NOMO-1 treated with dmso at 0.1 percent for 144 hours (cell line): ENCODE data around the gene MEA1.
"Not testable (repeated sequence)": the region's sequence is repeated elsewhere in the genome, so short reads cannot be mapped to it uniquely, and the experiment has no call there.

Experiments used
- DNase-seq: peaks from one replicate; lab custom pipeline; 2025; ENCODE audit not compliant: unreplicated experiment; lab: John Stamatoyannopoulos, UW

Gene MEA1

DNA sequence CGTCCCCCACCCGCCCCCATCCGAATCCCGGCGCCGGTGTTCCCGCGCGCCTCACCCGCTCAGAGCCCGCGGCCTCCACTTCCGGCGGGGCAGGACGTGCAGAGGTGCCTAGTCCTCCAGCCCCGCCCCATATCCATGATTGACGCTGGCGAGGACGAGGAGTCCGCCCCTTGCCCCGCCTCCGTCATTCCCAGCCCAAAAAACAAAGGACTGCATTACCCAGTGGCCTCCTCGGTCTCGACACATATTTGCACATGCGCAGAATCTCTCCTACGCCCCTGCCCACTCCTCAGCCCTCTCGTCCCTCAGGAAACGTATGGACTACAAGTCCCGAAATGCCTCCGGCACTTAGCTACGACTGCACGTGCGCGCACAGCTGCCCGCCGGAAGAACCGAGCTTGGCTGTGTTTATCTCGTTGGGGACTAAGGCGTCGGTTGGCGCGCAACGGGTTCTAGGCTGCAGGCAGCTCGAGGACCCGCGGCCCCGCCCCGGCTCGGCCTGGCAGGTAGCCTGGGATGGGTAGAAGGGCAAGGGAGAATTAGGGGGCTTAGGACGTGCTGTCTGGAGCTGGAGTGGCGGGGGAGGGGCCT is at the start of gene MEA1, which contains the start of gene KLHDC3:
Gene MEA1, minus strand, starts transcription at position 104 of the 591 bp plus-strand sequence. CDS start 133 bp downstream, outside the sequence.
Gene KLHDC3, plus strand, starts transcription at position 407 of the 591 bp plus-strand sequence. CDS start 2,944 bp downstream, outside the sequence.
- DNase-seq: peak; percentile 99

DNA sequence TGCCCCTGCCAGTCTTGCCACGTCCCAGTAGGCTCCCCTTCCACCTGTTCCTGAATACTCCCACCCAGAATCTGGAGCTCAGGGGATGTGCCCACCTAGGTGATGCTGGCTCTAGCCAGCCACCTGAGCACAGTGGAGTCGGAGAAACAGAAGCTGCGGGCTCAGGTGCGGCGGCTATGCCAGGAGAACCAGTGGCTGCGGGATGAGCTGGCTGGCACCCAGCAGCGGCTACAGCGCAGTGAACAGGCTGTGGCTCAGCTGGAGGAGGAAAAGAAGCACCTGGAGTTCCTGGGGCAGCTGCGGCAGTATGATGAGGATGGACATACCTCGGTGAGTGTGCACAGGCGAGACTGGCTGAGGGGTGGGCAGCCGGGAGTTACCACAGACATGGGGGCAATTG is 49.1 kb upstream of the MEA1 start:
- no peak for DNase-seq

DNA sequence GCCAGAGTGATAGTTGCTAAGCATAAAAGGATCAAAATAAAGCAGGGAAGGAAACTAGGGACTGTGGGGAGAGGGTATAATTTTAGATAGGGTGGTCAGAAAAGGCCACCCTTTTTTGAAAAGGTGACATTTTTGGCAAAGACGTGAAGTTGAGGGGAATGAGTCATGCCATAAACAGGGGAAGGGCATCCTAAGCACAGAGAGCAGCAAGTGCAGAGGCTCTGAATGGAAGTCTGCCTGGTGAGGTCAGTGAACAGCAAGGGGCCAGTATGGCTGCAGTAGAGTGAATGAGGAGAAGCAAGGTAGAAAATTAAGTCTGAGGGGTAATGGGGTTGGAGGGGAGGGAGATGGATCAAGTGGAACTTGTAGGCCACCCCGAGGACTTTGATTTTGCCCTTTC is 48.1 kb upstream of the MEA1 start:
- DNase-seq: no peak

DNA sequence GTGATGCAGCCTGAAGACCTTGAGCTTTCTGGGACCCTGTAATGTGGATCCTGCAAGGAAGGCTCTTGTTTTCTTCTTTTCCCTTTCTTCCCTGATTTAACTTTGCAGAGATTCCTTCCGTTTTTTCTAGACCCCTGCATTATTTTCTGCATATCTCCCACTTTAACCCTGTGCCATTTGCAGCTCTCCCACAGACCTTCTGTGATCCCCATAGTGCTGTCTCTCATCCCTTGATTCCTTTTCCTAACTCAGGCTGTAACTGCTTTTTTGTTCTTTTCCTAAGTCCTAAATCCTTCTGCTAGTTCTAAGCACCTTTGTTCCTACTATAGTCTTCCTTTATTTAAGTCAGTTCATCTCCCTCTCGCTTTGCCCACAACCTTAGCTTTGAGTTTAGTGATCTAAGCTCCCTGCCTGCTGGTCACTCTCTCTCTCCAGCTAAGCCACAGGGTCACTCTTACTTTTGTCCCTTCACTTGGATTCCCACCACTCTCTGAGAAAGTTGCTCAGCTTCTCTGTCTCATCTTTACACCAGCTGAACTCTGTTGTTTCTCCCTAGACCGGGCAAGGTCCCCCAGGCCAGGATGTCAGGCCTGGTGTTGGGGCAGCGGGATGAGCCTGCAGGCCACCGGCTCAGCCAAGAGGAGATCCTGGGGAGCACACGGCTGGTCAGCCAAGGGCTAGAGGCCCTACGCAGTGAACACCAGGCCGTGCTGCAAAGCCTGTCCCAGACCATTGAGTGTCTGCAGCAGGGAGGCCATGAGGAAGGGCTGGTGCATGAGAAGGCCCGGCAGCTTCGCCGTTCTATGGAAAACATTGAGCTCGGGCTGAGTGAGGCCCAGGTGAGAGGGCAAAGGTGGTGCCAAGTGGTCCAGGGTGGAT is 47.2 kb upstream of the MEA1 start:
- no peak for DNase-seq

DNA sequence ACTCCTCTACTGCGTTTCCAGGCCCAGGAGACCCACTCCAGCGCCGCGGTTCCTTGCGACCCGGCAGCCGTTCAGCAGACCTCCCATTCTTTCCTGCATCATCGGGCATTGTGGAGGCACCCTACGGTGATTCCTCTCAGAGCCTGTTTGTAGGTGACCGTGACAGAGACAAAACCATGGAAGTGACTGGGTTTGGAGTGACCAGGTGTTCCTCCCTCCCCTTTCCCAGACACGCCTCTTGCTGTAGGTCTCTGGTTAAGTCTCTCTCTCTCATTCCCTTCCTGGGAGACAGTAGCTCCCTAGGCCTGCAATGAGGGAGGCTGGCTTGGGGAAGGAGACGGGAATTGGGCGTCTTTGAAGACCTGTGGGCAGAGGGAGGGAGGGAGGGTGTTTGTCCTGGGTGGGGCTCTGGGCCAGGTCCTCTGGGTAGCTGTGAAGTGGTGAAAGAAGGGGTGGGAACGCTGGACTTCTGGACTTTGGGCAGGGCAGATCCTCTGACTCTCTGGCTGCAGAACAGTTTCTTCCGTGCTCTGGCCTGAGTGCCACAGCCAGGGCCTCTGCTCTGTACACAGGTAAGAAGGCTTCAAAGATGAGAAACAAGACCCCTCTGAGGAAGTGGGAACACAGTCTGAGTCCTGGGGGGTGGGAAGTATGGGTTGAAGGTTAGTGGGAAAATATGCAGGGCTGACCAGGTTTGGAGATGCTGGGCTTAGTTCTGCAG is 46.4 kb upstream of the MEA1 start:
- DNase-seq: no peak

DNA sequence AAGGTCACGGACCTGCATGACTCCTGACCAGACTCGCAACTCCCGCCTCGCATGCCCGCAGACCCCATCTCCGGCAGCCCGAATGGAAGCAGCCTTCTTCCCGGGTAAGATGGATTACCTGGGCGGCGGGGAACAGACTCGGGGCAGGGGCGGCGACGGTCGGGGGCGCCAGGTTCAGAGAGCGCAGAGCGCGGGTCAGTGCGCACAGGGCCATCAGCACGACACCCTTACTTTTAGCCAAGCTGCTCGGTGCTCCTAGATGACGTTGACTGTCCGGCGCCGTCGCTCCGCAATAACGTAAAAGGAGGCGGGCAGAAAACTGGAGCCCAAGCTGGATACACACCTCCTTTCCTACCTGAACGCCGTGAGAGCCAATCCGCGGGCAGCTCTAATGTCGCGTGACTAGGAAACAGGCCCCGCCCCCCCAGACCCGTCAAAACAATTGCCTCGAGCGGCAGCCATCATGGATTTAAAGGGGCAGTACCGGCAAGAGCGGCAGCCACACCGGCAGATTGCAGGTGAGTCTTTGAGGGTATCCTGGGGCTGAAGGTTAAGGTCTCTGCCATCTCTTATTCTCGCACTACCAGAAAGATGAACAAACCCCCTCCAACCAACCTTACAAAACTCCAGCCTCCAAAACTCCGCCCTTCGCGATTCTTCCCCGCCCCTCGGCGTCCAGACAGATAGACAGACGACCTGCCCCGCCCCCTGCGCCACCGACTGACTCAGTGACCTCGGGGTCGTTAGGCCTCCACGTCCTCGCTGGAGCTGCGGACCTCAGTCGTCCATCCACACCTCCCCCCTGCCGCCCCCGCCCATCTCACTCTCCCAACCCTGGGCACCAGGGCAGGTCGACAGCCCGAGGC is 45.7 kb upstream of the MEA1 start, which contains the start of the genes KLC4 and MRPL2:
Gene KLC4, plus strand, starts transcription at position 464 of the 866 bp plus-strand sequence. CDS start 1,705 bp downstream, outside the sequence.
Gene MRPL2, minus strand, starts transcription at position 267 of the 866 bp plus-strand sequence. Its CDS starts 53 bp downstream, at position 214.
- DNase-seq: peak; percentile 98

DNA sequence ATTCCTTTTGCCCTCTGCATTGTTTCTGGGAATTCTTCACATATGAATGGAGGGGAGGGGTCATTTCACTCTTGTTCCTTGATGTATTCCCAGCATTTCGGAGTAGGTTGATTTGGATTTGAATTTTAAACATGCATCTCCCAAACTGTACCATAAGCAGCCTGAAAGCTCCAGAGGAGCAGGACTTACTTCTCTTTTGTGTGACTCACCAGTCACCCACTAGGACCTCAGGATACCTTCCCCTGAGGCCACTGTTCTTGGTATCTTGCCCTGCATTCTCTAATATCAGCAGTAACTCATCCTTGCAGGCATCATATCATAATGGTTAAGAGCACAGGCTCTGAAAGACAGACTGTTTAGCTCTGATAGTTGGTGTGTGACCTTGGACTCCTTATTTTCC is 44.8 kb upstream of the MEA1 start:
- no peak for DNase-seq

DNA sequence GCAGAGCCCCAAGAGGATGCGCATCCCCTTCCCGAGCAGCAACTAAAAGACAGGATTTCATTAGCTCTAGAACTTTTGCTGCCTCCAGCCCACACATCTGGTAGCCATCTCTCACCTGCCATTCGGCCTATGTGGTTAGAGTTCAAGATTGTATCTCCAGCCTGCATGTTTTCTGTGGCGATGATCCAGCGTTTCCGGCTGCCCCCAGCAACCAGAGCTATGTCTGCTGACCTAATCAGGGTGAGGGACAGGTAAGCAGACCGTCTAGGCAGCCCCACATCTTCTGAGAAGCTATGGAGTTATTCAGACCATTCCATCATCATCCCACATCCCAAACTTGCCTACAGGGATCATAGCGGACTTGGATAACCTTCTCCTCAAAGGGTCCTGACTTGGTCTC is 42.2 kb upstream of the MEA1 start:
- no peak for DNase-seq

DNA sequence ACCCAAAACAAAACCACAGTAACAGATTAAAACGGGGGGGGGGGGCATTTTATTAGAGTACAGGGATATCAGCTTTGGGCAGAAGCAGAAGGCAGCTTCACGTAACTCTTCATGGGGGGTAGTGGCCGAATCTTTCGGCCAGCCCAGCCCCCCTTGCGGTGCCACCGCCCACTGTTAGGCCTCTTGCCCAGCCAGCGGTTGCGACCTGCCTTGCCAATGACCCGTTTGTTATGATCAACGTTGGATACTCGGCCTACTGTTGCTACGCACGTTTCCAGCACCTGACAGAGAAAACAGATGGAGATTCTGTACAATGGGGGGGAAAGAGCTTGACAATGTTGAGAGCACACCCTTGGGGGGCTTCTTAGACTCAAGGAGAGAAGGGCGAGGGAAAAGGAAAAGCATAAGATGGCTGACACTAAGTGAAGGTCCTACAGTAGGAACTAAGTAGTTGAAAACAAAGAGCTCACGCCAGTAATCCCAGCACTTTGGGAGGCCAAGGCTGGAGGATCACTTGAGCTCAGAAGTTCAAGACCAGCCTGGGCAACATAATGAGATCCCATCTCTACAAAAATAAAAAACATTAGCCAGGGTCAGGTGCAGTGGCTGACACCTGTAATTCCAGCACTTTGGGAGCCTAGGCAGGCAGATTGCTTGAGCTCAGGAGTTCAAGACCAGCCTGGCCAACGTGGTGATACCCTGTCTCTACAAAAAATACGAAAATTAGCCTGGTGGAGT is 40.6 kb upstream of the MEA1 start:
- DNase-seq: no peak

DNA sequence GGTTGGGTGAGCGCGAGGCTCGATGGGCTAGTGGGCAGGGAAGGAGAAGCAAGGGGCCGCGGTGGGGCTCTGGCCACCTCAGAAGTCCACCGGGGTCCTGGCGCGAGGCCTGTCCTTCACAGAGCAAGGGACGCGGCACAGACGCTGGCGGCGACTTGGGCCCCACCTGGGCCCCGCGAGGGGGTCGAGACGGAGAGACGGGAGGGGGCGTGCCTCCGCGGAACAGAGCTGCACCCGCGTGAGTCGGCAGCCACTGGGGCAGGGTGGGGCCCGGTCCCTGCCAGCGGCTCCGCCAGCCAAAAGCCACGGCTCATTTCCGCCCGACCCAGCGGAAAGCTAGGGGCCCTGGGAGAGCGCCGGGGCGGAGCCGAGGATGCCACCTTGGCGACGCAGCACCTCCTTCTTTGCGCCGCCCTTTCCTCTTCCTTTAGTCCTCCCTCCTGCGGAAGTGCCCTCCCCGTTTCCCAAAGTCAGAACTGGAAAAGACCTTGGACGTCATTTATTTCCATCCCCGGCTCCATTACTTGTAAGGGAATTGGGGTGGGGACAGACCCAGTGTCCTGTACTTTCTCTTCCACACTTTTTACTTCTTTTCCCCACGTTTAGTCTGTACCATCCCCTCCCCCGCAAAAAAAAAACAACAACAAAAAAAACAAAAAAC is 39.9 kb upstream of the MEA1 start, which contains the start of gene CUL7:
Gene CUL7, minus strand, starts transcription at position 307 of the 661 bp plus-strand sequence. CDS start 1,063 bp downstream, outside the sequence.
- DNase-seq: peak; percentile 91

DNA sequence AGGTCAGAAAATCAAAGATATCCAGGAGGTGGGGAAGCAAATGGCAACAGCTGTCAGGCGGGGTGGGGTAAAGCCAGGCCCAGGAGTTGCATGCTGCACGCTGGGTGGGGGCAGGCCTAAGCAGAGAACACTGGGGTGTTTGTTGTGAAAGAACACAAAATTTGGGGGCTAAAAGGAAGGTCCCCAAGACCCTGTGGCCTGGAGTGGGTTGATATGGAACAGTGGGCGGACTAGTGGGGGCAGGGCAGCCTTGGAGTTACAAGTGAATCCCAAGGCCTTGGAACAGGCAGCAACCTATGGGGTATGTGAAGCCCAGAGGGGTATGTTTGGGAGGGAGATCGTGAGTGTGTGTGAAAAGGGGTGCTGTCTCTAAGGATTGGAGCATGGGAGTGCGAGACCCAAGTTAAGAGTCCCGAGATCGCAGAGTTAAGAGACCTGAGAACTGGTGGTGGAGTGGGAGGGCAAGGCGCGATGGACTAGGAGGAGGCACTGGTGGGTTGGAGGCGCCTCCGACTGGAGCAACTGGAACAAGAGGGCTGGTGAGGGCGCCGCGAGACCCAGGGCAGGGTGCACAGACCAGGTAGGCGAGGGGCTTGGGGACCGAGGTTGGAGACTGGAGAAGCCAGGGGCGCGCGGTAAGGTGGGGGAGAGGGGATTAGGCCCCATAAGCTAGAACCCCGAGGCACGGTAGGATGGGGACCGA is 39.2 kb upstream of the MEA1 start:
- DNase-seq: no peak

DNA sequence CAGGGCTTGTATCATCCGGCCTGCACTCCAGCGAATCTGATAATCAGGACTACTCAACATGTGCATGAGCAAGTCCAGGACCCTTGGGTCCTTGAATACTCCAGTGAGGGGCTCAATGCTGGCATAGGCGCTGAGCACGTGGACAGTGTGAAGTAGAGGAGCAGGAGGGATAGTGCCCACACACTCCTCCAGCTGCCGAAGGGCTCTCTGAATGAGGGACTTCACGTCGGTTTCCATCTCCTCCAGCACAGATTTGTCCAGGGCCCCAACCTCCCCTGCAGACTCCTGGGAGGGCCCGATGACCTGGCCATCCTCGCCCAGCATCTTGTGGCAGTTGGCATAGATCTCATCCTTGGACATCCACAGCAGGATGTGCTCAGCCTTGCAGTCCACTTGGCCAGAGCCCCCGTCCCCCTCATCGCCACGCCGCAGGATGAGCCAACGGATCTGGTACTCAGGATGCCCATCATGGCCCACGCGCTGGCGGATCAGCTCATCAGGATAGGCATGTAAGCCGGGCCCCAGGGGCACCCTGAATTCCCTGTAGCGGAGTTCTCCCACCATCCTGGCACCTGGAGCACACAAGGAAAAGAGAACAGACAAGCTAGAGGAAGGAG is 38.6 kb upstream of the MEA1 start:
- no peak for DNase-seq

DNA sequence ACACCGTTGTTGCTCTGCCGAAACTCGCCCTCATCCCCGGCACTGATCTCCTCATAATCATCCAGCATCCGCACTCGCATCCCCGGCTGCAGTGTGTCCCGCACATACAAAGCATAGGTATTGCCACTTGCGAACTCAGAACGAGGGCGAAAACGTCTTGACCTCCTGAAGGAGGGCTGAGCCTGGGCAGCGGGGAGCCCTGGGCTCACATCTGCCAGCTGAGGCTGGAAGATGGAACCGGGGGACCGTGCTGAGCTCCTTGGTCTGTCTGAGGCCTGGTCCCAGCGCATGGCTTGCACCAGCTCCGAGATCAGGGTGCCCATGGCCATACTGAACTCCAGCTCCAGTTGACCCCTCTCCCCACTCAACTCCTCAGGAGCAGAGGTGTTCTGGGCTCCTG is 37.2 kb upstream of the MEA1 start:
- DNase-seq: no peak

DNA sequence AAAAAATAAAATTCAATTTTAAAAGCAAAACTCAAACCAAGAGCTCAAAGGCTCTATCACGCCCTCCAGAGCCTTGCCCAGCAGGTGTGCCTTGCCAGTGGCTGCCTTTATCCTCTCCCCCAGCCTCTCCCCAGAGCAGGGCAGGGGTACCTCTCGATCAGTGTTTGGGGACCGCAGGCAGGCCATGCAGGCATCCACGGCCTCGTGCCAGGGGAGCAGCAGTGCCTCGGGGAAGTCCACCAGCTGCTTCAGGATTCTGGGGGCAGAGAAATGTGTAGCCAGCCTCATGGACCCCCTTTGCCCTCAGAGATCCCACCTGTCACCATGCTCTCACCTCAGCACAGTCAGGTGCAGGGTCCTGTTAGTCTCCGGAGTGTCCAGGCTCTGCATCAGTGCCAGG is 34.3 kb upstream of the MEA1 start:
- no peak for DNase-seq

DNA sequence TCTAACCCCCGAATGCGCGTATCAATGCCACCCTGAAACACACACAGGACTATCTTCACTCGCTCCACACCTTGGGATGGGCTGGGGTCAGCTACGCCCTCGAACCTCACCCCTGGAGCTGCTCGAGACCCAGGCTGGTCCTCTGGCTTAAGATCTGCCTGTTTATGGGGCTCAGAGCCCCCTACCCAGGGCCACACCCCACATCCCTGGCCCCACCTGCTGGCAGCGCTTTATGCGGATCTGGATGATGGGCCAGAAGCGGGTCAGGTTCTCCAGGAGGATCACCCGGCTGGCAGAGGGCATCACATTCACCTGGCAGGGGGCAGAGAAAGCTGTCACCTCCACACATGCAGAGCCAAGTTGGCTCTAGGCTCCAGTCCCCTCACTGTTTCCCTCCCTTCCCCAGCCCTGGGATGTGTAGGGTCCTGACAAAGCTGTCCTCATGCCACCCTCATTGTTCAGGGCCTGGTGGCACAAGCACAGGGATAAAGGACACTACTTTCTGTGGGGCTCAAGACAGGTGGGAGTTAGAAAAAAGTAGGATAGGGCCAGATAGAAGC is 31.7 kb upstream of the MEA1 start:
- no peak for DNase-seq

DNA sequence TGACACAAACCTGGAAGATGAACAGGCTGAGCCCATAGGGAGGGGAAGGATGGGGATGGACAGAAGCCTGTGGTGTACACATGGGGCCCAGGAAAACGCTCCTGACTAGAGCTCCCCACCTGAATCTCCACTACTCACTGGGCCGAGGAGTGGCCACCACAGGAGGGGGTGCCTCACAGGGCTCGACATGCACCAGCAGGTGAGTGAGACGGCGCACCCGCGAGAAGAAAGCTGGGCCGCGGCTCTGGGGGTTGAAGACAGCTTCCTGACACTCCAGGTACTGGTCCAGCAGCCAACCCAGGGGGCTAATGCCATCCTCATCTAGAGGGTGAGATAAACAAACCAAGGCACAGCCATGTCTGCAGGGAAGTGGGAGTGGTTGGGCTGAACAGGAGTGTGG is 29.6 kb upstream of the MEA1 start:
- no peak for DNase-seq

DNA sequence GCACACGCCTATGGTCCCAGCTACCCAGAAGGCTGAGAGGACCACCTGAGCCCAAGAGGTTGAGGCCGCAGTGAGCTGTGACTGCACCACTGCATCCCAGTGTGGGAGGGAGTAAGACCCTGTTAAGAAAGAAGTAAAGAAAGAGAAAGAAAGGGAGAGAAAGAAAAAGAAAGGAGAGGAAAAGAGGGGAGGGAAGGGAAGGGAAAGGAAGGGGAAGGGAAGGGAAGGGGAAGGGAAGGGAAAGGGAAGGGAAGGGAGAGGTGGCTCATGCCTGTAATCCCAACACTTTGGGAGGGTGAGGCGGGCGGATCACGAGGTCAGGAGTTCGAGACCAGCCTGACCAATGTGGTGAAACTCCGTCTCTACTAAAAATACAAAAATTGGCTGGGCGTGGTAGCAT is 27.7 kb upstream of the MEA1 start:
- not testable (repeated sequence) for DNase-seq
